Fibroblast of the conjunctiva (primary cell): ENCODE results near the gene TM4SF18.
"Not testable (repeated sequence)": the region's sequence is repeated elsewhere in the genome, so short reads cannot be mapped to it uniquely, and the experiment has no call there.

Experiments
- DNase-seq: peaks from one replicate; pipeline ENCODE4 v3.0.0-alpha.2; 2010; ENCODE audit warnings: low read depth

The TM4SF18 gene

DNA sequence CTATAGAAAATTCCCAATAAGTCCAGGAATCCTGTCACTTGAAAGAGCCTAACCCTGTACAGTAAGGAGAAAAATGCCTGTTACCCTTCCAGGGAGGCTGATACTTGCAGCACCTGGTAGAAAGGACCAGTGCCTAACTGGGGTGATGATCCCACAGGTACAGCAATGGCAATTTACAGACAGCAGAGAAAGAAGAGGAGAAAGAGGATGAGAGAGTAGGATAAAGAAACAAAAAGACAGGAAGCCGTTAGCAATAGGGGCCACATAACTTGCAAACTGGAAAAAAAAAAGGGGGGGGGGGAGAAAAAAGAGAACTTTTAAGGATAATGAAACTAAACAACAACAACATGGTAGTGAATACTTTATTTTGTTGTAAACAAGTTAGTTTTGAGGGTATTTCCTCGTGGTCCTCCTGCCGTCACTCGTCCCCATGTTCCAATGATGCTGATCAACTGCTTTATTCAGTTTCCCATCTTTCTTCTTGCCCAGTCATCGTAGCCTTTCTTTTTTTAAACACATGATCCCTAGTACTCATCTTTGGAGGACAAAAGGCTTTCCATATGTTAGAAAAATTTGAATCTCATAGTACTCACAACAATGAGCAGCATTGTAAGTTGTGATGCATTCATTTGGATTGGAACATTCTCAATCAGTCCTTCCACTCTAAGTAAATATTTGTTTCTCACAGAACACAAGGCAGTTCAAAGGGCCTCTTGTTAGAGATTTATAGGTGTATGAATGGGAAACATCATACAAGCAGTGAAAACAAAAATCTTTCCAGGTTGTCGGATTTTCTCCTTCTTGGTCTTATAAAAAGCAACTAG is 35.5 kb upstream of the TM4SF18 start:
- no peak for DNase-seq

GRCh38 chr3:149368201-149368673 is 34.8 kb upstream of the TM4SF18 start:
- no peak for DNase-seq

- no peak for DNase-seq
Observed at GRCh38 chr3:149366941-149367840, 33.8 kb upstream of the TM4SF18 start.

- no peak for DNase-seq
Observed at GRCh38 chr3:149366031-149366430, 32.6 kb upstream of the TM4SF18 start.

- DNase-seq: no peak
Observed at GRCh38 chr3:149364624-149365023, 31.2 kb upstream of the TM4SF18 start.

GRCh38 chr3:149363053-149363452 is 29.6 kb upstream of the TM4SF18 start:
- DNase-seq: no peak

DNA sequence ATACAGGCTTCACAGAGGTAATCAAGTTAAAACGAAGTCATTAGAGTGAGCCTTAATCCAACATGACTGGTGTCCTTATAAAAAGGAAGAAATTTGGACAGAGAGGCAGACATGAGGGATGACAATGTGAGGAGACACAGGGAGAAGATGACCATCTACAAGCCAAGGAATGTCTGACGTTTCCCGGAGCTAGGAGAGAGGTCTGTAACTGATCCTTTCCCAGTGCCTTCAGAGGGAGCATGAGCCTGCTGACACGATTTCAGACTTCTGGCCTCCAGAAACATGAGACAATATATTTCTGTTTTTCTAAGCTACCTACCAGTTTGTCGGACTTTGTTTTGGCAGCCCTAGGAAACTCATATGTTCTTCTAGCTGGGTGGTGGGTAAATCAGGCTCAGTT is 28.9 kb upstream of the TM4SF18 start:
- no peak for DNase-seq

GRCh38 chr3:149356630-149357029 is 23.2 kb upstream of the TM4SF18 start:
- DNase-seq: no peak

DNA sequence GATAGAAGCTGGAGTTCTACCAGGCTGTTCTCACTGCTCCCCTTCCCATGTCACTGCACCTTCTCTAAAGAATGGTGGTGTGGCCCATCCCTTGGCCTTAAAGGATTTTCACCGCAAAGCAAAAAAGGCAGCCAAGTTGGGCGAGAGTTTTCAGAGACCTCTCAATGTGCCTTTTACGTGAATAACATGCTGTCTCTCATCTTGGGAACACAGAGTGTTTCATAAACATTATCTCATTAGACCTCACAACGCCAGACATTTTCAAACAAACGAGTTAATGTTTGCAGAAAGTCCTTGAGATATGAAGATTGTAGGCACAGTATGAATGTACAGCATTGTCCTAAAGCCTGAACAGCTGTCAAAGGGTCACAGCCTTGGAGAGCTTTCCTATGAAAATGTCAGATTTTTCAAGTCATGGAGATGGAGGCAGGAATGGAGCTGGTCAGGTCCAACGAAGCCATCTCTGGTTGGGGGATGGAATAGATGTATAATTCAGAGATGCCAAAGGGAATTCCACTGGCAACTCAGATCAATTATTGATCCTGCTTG is 22.7 kb upstream of the TM4SF18 start:
- no peak for DNase-seq

GRCh38 chr3:149353581-149354184 is 20.2 kb upstream of the TM4SF18 start:
- no peak for DNase-seq

GRCh38 chr3:149352556-149352955 is 19.1 kb upstream of the TM4SF18 start:
- DNase-seq: no peak

DNA sequence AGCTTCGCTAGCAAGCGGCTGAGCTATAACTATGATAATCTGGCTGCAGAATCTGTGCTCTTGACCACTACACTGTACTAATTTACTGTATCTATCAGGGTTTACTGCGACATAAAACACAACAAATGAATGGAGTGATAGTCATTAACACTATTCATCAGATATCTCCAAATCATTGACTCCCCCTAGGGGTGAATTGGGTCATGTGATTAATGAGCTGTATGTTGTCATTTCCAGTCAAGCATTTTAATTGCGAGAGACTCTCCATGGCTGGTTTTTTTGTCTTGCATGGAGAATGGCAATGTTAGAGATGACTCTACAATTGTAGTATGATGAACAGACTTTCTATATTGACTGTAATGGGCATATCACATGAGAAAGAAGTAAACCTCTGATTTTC is 10.5 kb upstream of the TM4SF18 start:
- DNase-seq: no peak

- no peak for DNase-seq
Observed at GRCh38 chr3:149342413-149343380, 9.3 kb upstream of the TM4SF18 start.

- DNase-seq: no peak
Observed at GRCh38 chr3:149340310-149340933, 7.0 kb upstream of the TM4SF18 start.

DNA sequence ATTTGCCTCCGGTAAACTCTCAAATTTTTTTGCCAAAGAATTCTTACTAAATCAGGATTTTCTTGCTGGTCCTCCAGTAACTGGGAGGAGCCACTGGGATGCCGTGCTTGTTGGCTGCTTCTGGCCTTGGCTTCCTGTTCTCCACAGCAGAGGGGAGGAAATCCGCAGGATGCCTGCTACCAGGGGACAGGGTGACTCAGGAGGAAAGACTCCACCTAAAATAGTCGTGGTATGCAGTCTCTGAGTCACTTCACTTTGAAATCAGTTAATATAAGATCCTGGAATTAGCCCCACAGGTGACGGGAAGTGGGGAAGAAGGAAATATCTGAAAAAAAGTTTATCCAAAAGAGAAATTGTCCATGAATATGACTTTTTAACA is 6.5 kb upstream of the TM4SF18 start:
- peak; percentile 80 for DNase-seq

- DNase-seq: not testable (repeated sequence)
Observed at GRCh38 chr3:149337486-149337885, 4.0 kb upstream of the TM4SF18 start.

DNA sequence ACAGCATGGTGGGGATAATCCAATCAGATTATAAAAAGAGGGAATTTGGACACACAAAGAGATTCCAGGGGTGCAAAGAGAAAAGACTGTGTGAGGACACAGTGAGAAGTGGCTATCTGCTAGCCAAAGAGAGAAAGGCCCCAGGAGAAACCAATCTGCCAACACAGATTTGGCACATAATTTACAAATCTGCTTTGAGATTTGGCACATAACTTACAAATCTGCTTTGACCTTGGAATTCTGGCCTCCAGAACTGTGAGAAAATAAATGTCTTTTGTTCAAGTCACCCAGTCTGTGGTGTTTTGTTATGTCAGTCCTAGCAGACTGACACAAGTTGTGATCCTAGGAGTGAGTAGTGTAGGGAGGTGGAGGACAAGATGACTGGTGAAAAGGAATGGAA is 3.5 kb upstream of the TM4SF18 start:
- no peak for DNase-seq

DNA sequence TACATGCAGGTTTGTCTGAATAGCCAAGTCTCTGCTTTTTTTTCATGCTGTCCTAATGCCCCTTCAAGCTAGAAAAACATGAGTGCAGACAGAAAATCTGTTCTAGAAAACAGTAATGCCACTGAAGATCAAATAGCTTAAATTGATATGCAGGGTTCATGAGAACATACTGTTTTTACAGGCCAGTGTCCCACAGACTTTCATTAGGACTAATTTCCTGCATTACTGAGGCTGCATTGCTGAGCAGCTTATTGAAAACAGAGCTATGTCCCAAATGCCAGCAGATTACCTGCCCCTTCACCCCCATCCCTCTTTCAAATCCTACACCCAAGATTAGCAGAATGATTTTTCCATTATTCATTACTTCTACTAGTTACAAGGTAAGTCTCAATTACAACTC is 665 bp downstream of the TM4SF18 start:
- no peak for DNase-seq

DNA sequence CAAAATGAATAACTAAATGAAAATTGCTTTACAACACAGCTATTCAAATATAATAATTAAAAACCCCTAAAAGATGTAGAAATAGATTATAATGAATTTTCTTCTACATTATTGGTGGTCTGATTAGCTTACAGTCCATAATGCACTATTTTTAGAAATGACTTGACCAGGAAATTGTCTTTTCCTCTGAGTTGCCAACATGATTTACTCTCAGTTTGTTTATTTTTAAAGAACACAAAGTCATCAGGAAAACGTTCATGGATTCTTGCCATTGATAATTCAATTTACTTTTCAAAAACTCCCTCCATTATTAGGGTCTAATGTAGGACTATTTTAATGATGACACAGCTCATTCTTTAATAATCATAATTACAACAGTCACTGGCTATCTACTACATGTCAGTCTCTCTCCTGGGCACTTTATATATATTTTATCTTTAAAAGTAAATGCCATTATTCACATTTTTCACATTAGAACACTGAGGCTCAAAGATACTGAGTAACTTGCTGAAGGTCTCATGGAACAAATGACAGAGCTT is 1.1 kb downstream of the TM4SF18 start:
- no peak for DNase-seq

DNA sequence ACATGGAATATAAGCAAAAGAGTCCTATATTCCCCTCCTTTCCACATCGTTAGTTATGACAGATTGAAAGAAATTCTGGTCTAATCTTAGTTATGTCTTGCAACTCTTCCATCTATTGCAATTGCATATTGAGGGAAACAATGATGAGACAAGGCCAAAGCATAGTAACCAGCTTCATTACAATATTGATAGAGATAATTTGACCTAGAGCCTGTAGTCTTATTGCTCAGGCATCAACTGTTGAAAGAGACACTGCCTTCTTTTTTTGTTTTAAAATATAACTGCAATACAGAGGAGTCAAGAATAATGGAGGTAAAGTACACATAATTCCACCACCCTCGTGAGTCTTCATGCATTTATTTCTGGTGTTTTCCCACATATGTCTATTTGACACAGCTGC is 2.0 kb downstream of the TM4SF18 start:
- no peak for DNase-seq
